Mononuclear cell (primary cell): Measurements from ENCODE around the gene SCGB2B2. TPM values are rescaled to one million over a fixed set of nuclear protein-coding genes. Genes with fewer than 3 reads are reported as not detected.
"Not testable (repeated sequence)": the region's sequence is repeated elsewhere in the genome, so short reads cannot be mapped to it uniquely, and the experiment has no call there.

ENCODE experiments used
- H3K27me3 ChIP-seq: 2 replicates; pipeline ENCODE4 v1.6.0; 2011; ENCODE audit warnings: low read length, control low read depth; ENCODE audit not compliant: insufficient read depth
- H3K4me1 ChIP-seq: 2 replicates; pipeline ENCODE4 v1.5.1; 2011; ENCODE audit warnings: mild to moderate bottlenecking, low read length, control low read depth; ENCODE audit not compliant: insufficient read depth
- H3K4me3 ChIP-seq: 2 replicates; pipeline ENCODE4 v1.5.1; 2011; ENCODE audit warnings: mild to moderate bottlenecking, low read length, moderate library complexity
- H3K9me3 ChIP-seq: 2 replicates; pipeline ENCODE4 v1.5.1; 2011; ENCODE audit warnings: low read depth, mild to moderate bottlenecking, control low read depth, low read length
- total RNA-seq: library from RNA; depleted of rRNA; stranded (reverse); fragments of >200 nt; gene quantifications from one replicate; pipeline ENCODE4 v1.2.3, GENCODE V29; 2012

Gene SCGB2B2
- total RNA-seq, 1 donor: 0.10 TPM

- H3K9me3 ChIP-seq: peaks cover 27% of the 10 kb centered on the region
- H3K4me3 ChIP-seq: peak overlapping the region; percentile 76
- peaks cover 5% of the 10 kb centered on the region for H3K27me3 ChIP-seq
- H3K4me1 ChIP-seq: peaks cover 15% of the 10 kb centered on the region
Observed at GRCh38 chr19:34678421-34678820, 1.5 kb upstream of the SCGB2B2 start.

- H3K9me3 ChIP-seq: peaks cover 24% of the 10 kb centered on the region
- H3K27me3 ChIP-seq: peaks cover 5% of the 10 kb centered on the region
- H3K4me3 ChIP-seq: peak overlapping the region; percentile 76
- peaks cover 15% of the 10 kb centered on the region for H3K4me1 ChIP-seq
Observed at GRCh38 chr19:34678085-34678412, 1.1 kb upstream of the SCGB2B2 start.

- peaks cover 15% of the 10 kb centered on the region for H3K4me1 ChIP-seq
- H3K27me3 ChIP-seq: peaks cover 5% of the 10 kb centered on the region
- H3K4me3 ChIP-seq: peak within 1 kb of the TSS; percentile 76
- H3K9me3 ChIP-seq: peaks cover 18% of the 10 kb centered on the region
Observed at GRCh38 chr19:34677386-34678084, 576 bp upstream of the SCGB2B2 start, which contains the start of gene ZNF302. ZNF302 (plus strand) TSS chr19:34677678; CDS start chr19:34678805, 1,127 bp downstream.

- Histone ChIP-seq H3K27me3 (peaks cover 5% of the 10 kb centered on the region), H3K9me3 (peaks cover 4% of the 10 kb centered on the region), H3K4me3 (no peak overlapping the region), H3K4me1 (peaks cover 15% of the 10 kb centered on the region)
Observed at GRCh38 chr19:34675919-34676318, 1.0 kb downstream of the SCGB2B2 start.

GRCh38 chr19:34675250-34675649 lies 1.7 kb downstream of the SCGB2B2 start:
- H3K4me3 ChIP-seq: no peak overlapping the region
- H3K9me3 ChIP-seq: no peaks in the 10 kb centered on the region
- peaks cover 5% of the 10 kb centered on the region for H3K27me3 ChIP-seq
- H3K4me1 ChIP-seq: peaks cover 15% of the 10 kb centered on the region

GRCh38 chr19:34673590-34673989 lies 3.4 kb downstream of the SCGB2B2 start:
- Histone ChIP-seq H3K9me3 (no peaks in the 10 kb centered on the region), H3K4me1 (peaks cover 14% of the 10 kb centered on the region), H3K4me3 (no peak overlapping the region), H3K27me3 (peaks cover 5% of the 10 kb centered on the region)

GRCh38 chr19:34671972-34672371 lies 5.0 kb downstream of the SCGB2B2 start:
- H3K4me1 ChIP-seq: peaks cover 6% of the 10 kb centered on the region
- H3K4me3 ChIP-seq: no peak overlapping the region
- peaks cover 5% of the 10 kb centered on the region for H3K27me3 ChIP-seq
- H3K9me3 ChIP-seq: no peaks in the 10 kb centered on the region

GRCh38 chr19:34669305-34669704 lies 7.7 kb downstream of the SCGB2B2 start:
- H3K4me3 ChIP-seq: no peak overlapping the region
- H3K9me3 ChIP-seq: no peaks in the 10 kb centered on the region
- H3K4me1 ChIP-seq: no peaks in the 10 kb centered on the region
- no peaks in the 10 kb centered on the region for H3K27me3 ChIP-seq

GRCh38 chr19:34668690-34669089 lies 8.3 kb downstream of the SCGB2B2 start:
- not testable (repeated sequence) for H3K4me1 ChIP-seq, H3K9me3 ChIP-seq, H3K27me3 ChIP-seq, H3K4me3 ChIP-seq

- not testable (repeated sequence) for H3K9me3 ChIP-seq, H3K4me3 ChIP-seq, H3K27me3 ChIP-seq, H3K4me1 ChIP-seq
Observed at GRCh38 chr19:34668077-34668689, 8.8 kb downstream of the SCGB2B2 start.

- no peak overlapping the region for H3K4me3 ChIP-seq
Observed at GRCh38 chr19:34667349-34668076, 9.4 kb downstream of the SCGB2B2 start.

GRCh38 chr19:34666958-34667265 lies 10.0 kb downstream of the SCGB2B2 start:
- Histone ChIP-seq H3K27me3 (no peaks in the 10 kb centered on the region), H3K4me1 (no peaks in the 10 kb centered on the region), H3K4me3 (no peak overlapping the region), H3K9me3 (no peaks in the 10 kb centered on the region)

More at GRCh38 chr19:34667349-34668076, 9.4 kb downstream of the SCGB2B2 start:
- Histone ChIP-seq H3K9me3 (no peaks in the 10 kb centered on the region), H3K27me3 (no peaks in the 10 kb centered on the region), H3K4me1 (no peaks in the 10 kb centered on the region)

- H3K27me3 ChIP-seq: no peaks in the 10 kb centered on the region
- H3K9me3 ChIP-seq: no peaks in the 10 kb centered on the region
- H3K4me1 ChIP-seq: no peaks in the 10 kb centered on the region
- no peak overlapping the region for H3K4me3 ChIP-seq
Observed at GRCh38 chr19:34666200-34666957, 10.6 kb downstream of the SCGB2B2 start.

GRCh38 chr19:34665275-34665674 lies 11.7 kb downstream of the SCGB2B2 start:
- H3K4me3 ChIP-seq, H3K27me3 ChIP-seq, H3K9me3 ChIP-seq, H3K4me1 ChIP-seq: not testable (repeated sequence)

- H3K4me1 ChIP-seq: no peaks in the 10 kb centered on the region
- H3K27me3 ChIP-seq: no peaks in the 10 kb centered on the region
- H3K9me3 ChIP-seq: no peaks in the 10 kb centered on the region
- no peak overlapping the region for H3K4me3 ChIP-seq
Observed at GRCh38 chr19:34664870-34665269, 12.1 kb downstream of the SCGB2B2 start.
